HG03064 (cell line): Measurements from ENCODE around the gene SLC22A13.
"Not testable (repeated sequence)": the region's sequence is repeated elsewhere in the genome, so short reads cannot be mapped to it uniquely, and the experiment has no call there.

Source experiments
- ATAC-seq: cut with Tn5 transposase; IDR thresholded peaks from one replicate; pipeline ENCODE4 v1.9.1; 2021; ENCODE audit warnings: low read depth; ENCODE audit not compliant: unreplicated experiment

Gene SLC22A13

DNA sequence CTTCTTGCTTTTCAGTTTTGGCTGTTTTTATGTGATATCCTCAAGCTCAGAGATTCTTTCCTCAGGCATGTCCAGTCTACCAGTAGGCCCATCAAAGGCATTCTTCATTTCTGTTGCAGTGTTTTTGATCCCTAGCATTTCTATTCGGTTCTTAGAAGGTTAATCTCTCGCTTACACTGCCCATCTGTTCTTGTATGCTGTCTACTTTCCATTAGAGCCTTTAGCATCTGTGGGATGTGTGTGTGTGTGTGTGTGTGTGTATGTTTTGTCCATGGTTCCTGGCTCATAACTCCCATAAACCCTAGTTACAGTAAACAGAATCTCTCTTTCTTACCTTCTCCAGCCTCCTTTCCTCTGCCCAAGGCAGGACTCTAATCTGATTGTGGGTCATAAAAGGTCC, 5.1 kb upstream of the SLC22A13 start:
- ATAC-seq, result no peak

DNA sequence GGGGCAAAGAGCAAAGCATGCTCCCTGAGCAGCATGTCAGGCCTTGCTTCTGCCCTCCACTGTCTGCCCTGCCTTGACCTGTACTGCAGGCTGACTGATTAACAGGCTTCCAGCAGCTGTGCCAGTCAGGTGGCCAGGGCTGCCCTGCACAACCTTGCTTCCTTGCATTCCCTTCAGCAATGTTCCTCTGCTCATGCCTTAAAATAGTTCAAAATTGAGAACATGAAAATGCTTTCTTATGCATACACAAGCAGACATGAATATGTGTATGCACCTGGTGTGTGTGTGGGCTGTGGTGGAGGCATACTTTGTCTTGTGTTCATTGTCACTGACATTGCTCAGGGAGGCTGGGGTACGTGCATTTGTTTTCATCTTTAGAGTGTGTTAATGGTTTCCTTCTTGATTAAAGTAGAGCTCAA, 1.2 kb upstream of the SLC22A13 start:
- ATAC-seq, result no peak

DNA sequence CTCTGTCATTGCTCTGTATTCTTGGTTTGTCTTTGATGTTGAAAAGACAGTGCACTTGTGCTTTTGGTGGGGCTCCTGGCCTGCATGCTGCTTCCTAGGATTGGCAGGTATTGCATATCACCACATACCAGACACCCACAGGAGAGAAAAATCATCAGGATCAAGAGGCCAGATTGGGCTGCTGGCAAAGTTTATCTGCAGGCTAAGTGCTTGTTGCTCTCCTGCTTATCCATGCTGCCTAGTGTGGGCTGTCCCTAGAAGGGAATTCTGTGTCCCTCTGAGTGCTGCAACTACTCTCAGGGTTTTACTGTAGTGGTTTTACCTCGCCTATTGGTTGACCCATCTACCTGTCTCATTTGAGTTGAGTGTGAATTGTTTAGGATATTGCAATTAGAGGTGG, 833 bp upstream of the SLC22A13 start:
- ATAC-seq, result no peak

DNA sequence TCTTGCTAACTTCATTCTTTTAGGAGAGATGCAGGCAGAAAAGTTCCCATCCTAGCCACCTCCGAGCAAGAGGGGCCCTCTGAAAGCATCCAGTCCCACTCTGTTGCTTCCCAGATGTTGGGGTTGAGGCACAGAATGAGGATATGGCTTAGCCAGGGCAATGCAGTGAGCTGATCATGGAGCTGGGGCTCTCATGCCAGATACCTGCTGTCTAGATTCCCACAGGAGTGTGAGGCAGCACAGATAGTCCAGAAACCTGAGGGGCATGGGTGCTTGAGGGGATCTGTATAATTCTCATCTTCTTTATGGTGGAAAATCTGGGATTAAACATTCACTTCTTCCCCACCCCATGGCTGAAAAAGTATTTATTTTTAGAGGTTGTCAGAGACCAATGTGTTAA, 1.2 kb downstream of the SLC22A13 start:
- ATAC-seq, result no peak

DNA sequence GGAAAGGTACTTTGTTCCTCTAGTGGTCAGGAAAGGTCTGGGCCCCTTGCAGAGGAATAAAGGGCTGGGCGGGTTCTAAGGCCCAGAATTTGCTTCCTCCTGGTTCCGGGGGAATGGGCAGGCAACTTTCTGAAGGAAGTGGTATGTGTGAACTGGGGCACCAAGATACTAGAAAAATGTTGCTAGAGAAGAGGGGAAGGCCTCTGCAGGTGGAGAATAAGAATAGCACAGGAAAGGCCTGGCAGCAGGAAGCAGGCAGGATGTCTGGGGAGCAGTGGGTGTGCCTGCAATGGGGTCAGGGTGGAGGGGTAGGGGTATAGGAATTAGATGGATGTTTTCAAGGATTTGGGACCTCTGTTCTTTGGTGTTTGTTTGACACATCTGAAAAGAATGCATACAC, 2.0 kb downstream of the SLC22A13 start:
- ATAC-seq, result no peak

DNA sequence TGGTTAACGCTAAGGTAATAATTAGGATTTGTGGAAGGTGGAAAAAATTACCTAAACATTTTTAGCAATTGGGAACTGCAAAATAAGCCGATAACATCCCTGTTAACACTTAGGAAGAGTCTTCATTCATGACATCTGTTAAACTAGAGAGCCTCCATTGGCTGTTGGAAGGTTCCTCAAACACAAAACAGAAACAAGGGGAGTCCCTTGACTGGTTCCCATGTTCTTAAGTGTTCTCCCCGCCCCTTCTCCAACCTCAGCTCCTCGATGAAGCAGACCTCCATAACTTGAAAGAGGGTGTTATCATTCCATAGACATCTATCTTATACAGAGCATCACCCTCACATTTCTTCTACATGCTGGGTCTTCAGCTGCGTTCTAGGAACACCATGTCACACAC, 2.5 kb downstream of the SLC22A13 start:
- no peak for ATAC-seq

DNA sequence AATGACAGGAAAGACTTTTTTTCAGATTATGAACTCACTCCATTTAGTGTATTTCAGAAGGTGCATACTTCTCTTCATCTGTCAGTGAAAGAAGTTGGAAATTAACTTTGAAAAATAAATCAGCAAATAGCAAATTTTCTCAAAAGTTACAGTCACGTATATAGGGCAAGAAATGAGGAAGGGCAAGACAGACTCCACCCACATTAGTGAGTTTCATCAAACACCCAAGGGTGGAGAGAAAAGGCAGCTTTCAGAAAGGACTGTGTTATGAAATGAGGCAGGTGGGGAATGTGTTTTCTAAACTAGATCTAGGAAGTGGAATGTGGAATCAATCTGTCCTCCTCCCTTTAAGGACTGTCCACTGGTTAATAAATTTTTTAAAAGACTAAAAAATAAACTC, 2.9 kb downstream of the SLC22A13 start:
- ATAC-seq, result no peak

DNA sequence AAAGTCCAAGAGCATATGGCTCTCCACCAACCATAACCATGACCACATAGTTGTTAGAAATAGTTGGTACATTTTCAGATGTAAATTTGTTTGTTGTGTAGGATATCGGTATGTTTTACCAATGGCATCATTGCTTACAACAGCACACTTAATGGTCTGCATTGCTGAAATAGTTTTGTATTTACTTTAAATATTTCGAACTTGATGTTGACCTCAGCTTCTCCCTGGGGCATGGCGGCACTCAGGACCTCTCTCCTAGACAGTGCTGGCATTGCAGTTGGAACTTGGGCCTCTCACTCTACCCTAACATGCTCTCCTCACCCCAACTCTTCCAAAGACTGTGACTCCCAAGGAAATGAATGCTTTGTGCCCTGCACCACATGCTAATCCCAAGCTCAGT, 5.0 kb downstream of the SLC22A13 start:
- no peak for ATAC-seq

DNA sequence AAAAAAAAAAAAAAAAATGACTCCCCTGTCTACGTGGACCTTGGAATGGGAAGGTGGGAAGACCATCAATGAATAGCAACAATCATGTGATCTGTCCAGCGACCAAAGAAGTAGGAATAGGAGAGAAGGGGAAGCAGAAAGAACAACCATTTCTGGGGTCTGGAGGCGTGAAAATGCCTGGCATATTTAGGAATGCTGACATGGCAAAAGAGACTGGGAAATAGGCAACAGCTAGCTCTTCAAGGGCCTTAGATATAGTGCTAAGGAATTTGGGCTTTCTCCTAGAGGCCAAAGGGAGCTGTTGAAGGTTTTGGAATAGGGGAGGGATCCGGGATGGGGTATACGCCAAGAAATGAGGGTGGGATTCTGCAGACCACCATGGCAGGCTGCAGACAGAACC, 5.9 kb downstream of the SLC22A13 start:
- no peak for ATAC-seq

DNA sequence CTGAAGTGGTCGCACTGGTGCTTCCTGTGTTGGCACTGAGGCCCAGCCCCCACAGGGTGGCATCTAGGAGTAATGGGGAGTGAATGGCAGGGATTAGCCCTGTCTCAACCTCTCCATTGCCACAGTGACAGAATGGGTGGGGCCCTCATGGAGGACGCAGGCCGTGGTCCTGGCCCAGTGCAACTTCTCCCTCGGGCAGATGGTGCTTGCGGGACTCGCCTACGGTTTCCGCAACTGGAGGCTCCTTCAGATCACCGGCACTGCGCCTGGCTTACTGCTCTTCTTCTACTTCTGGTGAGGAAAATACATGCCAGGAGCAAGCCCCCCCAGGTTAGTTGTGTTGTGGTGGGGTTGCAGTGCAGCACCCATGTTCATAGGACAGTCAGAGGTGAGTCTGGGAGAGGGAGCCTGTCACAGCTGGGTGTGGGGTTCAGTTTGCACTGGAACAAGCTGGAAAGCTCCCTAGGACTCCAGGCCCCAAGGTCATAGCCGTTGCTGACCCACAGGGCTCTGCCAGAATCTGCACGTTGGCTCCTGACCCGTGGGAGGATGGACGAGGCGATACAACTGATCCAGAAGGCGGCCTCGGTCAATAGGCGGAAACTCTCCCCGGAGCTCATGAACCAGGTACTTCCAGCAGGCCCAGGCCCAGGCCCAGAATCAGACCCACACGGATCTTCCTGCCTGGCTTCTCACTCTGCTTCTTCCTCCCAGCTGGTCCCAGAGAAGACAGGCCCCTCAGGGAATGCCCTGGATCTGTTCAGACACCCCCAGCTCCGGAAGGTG, 9.4 kb downstream of the SLC22A13 start:
- ATAC-seq, result no peak

DNA sequence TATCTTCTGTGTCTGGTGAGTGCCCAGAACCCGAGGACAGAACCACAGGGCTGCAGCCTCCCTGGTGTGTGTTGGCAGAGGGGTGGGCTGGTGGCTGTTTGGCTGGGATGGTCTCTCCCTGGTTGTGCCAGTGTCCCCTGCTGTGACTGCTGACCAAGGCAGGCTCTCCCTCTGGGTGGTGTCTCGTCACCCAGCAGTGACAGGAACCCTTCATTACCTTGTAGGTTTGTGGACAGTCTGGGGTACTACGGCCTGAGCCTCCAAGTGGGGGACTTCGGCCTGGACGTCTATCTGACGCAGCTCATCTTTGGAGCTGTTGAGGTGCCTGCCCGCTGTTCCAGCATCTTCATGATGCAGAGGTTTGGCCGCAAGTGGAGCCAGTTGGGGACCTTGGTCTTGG, 10.0 kb downstream of the SLC22A13 start:
- no peak for ATAC-seq

DNA sequence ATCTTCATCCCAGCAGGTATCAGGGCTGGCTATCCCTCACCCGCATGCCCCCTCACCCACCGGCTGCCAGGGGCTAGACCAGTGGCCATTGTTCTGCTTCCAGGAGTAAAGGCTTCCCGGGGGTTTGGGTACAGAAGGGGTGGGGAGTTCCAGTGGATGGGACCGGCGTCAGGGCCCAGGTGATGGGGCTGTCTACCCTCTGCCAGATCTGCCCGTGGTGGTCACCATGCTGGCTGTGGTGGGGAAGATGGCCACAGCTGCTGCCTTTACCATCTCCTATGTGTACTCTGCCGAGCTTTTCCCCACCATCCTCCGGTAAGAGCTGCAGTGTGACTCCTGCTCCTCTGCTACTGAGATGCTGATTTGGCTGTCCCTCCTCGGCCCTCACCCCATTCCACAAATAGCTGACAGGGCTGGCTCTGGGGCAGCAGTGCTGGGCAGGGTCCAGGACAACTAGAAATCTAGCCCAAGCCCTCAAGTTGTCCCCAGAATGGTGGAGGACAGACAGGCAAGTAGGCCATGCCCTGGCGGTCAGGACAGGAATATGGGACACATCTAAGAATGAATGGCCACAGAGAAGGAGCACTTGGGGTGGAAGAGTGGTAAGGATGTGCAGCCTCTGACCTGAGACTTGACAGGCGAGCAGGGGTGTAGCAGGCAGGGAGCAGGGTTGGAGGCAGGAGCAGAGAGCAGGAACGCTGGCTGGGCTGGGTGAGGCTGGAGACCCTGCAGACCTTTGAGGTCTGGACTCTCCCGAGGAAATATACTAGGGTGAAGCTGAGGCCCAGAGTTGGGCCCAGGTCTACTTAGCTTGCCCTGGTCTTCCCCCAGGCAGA, 10.7 kb downstream of the SLC22A13 start:
- no peak for ATAC-seq

DNA sequence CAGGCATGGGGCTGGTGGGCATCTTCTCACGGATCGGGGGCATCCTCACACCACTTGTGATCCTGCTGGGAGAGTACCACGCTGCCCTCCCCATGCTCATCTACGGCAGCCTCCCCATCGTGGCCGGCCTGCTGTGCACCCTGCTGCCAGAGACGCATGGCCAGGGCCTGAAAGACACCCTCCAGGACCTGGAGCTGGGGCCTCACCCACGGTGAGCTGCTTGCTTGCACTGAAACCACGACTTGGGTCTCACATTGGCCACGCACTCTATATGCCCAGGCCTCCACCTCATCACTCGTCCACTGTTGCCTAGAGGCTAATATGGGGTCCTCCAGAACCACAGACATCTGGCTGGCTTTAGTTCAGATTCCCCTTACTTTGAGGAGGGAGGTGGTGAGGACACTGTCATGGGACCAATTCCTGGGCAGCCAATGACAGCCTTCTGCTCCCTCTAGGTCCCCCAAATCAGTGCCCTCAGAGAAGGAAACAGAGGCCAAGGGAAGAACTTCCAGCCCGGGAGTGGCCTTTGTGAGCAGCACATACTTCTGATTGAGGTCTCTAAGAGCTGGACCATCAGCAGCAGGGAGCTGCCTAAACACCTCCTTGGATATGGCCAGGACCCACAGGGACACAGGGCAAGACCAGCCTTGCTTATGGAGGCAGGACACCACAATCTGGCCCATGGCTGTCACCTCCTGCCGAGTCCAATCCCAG, 11.5 kb downstream of the SLC22A13 start:
- ATAC-seq, result no peak

DNA sequence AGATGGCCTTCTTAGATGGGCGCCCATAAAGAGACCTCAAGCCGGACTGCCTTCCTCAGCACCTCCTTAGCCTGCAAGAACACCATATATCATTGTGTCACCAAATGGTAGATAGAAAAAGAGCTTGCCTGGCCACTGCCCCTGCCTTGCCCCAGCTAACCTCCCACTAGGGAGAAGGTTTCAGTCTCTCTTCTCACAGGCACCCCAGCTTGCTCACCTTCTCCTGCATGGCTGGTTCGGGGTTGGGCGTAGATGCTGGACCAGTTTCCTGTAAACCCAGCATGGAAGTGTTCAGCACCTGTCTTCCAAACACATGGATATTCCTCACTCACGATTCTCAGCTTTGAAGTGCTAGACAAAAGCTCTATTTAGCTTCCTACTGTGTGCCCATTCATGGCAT, 13.2 kb downstream of the SLC22A13 start:
- no peak for ATAC-seq

DNA sequence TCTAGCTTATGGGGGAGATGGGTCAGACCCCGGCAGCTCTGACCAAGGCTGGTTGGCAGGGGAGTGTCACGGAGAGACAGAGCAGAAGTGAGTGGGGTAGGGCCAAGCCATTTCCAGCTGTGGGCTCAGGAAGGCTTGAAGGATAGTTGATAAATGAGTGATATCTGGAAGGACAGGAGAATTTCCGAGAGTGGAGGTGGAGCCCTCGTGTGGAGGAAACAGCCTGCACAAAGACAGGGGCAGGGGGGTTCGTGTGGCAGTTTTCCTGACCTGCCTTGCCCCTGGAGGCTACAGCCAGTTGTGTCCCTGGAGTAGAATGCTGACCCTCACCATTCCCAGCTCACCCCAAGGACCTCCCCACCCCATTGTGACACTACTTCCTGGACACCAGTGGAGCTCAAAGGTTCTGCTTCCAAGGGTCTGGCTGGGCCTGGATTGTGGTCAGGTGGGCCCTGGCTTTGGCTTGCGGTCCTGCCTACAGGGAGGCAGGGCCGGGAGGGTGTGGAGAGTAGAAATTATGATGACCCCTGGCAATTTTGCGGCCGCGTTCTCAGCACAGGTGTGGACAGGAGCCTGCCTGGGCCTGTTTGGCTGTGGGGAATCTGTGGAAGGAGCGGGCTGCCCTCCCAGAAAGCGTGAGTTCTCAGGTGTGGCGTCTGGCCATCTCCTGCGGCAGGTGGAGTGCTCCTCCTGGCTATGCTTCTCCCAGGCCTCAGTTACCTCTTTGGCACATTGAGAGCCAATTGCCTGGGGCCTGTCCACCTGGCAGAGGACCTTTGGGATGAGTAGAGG, 16.5 kb downstream of the SLC22A13 start, which contains the start of gene SLC22A14:
TSS of gene SLC22A14 (plus strand) at position 400 of the 792 bp plus-strand sequence. CDS start 23,733 bp downstream, outside the sequence.
- ATAC-seq, result no peak

DNA sequence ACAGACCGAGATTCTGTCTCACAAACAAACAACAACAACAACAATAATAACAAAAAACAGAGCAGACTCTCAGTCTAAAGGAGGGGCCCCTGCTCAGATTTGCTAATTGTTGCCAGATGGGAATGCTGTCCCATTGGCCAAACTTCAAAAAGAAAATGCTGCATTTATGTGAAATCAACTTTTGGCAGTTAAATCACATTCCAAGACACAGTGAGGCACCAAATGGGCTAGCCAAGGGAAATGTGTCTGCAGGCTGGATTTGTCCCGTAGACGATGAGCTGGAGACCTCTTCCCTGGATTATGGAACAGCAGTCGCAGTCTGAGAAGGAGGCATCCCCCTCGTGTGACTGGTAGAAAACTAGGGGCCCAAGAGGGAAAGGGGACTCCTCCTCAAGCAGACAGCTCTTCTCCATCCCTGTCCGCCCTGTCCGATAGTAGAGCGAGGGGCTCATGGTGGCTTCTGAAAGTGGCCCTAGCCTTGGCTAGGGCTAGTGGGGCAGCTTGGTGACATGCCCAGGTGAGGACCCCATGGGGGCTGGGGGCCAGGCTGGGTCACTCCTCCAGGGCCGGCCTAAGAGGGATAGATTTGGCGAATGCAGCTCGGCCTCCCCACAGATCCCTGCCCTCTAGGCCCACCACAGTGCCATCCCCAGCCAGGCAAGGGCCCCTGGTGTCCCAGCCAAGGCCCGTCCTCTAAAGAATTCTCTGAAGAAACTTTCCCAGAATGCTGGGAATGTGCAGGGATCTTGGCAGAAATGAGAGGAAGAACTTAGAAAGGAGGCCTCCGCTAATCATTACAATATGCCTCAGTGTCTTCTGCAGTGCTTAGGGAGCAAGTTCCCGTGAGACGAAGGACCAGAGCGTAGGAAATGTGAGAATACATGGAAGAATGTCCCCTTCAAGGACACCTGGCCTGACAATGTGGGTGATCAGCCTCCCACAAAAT, 18.5 kb downstream of the SLC22A13 start:
- ATAC-seq, result no peak

DNA sequence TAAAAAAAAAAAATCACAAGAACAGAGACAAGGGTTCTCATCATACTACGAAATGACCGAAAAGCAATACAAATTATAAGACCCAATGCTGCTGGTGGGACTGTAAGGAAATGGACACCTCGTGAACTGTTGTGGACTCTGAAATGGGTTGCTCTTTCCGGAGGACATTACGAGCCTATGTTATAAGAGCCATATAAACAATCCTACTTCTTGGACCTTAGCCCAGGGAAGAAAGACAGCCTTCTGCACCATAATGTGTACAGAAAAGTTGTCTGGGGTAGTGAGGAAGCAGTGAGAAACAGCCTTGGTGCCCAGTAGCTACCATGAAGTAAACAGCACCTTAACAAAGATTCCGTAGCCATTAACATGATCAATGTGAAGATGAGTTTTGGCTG, 19.1 kb downstream of the SLC22A13 start:
- ATAC-seq, result no peak

DNA sequence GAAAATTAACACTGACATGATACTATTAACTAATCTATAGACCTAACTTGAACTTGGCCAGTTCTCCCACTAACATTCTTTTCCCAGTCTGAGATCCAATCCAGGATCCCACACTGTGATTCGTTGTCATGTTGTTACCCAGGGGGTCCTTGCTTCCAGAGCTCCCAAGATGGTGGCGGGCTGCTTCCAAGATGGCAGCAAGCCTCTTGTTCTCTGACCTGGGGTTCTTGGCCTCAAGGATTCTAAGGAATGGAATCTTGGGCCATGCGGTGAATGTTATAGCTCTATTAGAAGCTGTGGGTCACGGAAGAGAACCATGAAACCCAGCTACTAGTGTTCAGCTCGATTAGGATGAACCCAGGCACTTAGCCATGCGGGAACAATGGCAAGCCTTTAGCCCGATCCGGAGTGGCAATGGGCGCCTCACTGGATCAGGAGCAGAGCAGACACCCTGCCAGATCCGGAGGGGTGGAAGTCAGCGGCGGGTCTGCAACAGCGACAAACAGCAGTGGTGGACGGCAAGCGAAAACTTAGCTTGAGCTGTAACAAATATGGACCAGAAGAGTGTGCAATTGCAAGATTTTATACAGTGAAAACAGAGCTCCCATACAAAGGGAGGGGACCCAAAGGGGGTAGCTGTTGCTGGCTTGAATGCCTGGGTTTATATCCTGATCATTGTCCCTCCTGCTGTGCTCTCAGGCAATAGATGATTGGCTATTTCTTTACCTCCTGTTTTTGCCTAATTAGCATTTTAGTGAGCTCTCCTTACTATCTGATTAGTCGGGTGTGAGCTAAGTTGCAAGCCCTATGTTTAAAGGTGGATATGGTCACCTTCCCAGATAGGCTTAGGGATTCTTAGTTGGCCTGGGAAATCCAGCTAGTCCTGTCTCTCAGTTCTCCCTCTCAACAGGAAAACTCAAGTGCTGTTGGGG, 23.9 kb downstream of the SLC22A13 start:
- ATAC-seq, result not testable (repeated sequence)
